C4-2B (cell line): ENCODE results near the gene ST7L.

ENCODE experiments used
- H3K27ac ChIP-seq: fragments of 450-650 bp; 2 replicates; pipeline ENCODE4 v1.5.1; 2017
- ZFX ChIP-seq: fragments of 450-650 bp; IDR thresholded peaks from 2 replicates; pipeline ENCODE4 v1.6.1; 2017
- TF ChIP-seq, protein P1 (sequence below): fragments of 450-650 bp; conservative IDR thresholded peaks from 2 replicates; pipeline ENCODE4 v1.5.1; 2017; ENCODE audit warnings: mild to moderate bottlenecking

Gene ST7L

DNA sequence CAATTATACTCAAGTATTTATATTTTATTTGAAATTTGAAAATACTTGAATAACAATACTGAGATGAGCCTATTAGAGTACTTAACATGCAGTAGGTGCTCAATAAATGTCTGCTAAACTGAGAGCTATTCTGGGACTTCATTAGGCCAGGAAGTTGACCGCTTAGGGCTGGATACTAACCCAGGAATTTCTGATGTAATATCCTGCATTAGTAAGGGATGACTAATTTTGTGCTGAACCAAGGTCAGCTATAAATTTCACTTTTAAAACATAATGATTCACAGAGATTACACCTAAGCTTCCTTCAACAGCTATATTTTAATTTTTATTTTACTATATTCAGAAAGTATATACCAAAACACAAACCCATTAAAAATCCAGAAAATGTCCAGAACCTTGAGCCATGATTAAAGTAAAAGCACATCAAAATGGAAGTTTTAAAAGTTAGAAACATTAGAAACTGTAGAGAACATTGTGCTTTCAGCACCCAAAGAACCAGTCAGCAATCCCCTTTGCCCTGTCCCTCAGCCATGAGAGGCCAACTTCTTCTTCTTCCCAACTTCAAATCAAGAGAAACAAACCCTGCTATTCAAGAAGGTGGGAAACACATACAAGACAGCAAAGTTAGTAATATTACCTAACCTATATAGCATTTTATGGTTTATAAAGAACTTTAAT is 74.8 kb downstream of the ST7L start:
- no peak for TF ChIP-seq ZFX
- TF ChIP-seq, protein P1, sequence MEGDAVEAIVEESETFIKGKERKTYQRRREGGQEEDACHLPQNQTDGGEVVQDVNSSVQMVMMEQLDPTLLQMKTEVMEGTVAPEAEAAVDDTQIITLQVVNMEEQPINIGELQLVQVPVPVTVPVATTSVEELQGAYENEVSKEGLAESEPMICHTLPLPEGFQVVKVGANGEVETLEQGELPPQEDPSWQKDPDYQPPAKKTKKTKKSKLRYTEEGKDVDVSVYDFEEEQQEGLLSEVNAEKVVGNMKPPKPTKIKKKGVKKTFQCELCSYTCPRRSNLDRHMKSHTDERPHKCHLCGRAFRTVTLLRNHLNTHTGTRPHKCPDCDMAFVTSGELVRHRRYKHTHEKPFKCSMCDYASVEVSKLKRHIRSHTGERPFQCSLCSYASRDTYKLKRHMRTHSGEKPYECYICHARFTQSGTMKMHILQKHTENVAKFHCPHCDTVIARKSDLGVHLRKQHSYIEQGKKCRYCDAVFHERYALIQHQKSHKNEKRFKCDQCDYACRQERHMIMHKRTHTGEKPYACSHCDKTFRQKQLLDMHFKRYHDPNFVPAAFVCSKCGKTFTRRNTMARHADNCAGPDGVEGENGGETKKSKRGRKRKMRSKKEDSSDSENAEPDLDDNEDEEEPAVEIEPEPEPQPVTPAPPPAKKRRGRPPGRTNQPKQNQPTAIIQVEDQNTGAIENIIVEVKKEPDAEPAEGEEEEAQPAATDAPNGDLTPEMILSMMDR = no peak
- no peak overlapping the region for H3K27ac ChIP-seq

DNA sequence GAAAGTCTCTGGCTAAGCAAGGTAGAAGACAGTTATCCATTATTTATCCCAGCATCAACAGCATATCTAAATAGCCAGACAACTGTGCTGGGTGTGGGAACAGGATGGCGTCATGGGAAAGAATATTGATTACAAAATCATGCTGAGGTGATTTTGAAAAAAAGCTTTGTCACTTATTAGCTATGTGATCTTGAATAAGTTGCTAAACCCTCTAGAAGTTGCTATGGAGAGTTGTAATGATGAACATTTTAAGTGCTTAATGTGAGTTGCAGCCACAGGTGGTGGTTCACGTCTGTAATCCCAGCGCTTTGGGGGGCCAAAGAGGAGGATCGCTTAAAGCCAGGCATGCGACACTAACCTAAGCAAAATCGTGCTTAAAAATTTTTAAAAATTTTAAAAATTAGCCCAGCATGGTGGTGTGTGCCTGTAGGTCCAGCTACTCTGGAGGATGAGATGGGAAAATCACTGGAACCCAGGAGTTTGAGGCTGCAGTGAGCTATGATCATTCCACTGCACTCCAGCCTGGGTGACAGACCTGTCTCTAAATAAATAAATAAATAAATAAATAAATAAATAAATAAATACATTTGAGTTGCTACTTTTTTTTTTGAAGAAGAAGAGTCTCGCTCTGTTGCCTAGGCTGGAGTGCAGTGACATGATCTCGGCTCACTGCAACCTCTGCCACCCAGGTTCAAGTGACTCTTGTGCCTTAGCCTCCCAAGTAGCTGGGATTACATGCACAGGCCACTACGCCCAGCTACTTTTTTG is 76.6 kb downstream of the ST7L start:
- no peak overlapping the region for H3K27ac ChIP-seq

DNA sequence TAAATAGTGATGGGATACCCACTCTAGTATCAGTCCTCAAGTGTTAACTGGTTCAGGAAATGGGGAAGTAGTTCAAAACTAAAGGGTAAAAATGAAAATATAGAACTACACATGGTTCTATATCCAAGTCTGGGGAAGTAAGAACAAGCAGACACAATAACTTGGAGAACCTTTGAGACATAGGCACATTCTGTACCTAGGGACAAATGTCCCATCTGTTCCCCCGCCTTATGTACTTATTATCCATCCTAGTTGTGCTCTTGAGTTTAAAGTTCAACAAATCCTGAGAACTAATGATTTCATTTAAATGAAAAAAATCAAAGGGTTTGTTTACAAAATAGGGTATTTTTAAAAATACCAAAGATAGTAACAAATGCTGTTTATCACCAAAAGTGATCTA is 77.6 kb downstream of the ST7L start:
- H3K27ac ChIP-seq = no peak overlapping the region
- TF ChIP-seq ZFX = no peak
- TF ChIP-seq, protein P1 = no peak

More for the DNA sequence above, 76.6 kb downstream of the ST7L start:
- no peak for TF ChIP-seq ZFX
- TF ChIP-seq, protein P1 = no peak

DNA sequence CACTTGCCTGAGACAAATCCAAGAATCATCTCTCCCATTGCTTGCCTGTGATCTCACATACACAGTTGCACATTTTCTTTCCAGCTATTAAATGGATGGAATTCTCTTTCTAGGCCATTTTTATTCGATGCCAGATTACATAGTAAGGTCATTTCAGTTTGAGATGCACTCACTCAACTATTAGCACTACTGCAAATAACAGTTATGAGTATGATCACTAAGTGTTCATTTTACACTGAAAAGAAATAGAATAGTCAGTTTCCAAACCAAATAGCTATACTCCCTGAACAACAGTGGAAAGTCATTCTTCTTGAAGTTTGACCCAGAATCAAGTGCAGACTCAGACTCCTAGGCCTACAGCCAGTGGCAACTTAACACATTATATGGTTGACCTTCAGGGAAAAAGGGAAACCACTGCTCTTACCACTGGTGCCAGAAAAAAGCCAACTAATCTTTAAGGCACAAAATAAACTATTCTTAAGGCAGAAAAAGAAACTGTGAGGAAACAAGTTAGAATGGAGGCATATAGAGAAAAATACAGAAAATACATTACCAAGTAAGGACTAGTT is 78.6 kb downstream of the ST7L start:
- no peak overlapping the region for H3K27ac ChIP-seq
- TF ChIP-seq ZFX = no peak
- TF ChIP-seq, protein P1 = no peak

DNA sequence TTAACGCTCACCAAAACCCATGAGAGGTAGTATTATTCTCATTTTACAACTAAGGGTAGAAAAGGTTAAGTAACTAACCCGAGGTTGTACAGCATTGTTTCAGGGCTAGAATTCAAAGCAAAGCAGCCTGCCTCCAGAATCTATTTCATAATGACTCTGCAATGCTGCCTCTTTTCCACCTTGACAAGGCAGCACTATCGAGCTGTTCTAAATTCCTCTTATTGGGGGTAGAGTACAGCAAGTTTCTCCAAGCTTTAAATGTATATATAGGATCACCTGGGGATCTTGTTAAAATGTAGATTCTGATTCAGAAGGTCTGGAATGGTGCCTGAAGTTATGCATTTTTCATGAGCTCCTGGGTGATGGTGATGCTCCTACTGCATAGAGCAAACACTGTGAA is 80.1 kb downstream of the ST7L start:
- H3K27ac ChIP-seq = no peak overlapping the region
- TF ChIP-seq, protein P1 = no peak
- no peak for TF ChIP-seq ZFX

DNA sequence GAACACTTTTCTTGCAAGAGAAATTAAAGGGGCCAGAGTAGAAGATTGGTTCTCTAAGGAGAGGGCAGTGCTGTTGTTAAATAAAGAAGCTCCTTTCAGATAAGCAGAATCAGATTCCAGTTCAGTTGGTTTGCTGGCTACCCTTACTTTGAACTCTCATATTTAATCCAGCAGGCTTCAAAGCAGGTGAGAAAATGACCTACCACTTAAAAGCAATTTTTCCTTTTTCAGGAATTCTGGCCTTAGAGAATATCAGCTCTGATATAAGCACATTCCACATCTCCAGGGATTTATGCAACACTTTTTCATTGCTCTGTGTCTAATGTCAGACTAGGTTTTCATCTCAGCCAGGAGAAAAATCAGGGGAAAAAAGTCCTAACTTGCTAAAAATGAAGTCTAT is 81.5 kb downstream of the ST7L start:
- H3K27ac ChIP-seq = no peak overlapping the region
- TF ChIP-seq, protein P1 = no peak
- no peak for TF ChIP-seq ZFX

DNA sequence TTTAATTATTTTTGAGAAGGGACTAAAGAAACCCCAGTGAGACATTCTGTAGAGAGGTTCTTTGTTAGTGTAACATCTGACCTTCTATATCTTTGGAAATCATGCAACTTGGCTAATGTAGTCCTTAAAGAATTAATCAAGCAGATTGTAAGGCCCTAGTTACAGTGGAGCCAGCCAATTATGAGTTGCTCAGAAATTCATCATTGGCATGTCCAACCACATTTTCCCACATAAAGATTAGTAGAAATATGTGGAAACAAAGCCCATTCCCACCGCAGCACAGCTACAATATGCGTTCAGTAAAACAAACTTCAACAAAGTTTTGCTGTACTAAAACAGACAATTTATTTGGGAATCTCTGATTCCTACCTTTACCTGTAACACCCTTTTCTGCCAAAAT is 82.4 kb downstream of the ST7L start:
- no peak overlapping the region for H3K27ac ChIP-seq
- no peak for TF ChIP-seq ZFX
- TF ChIP-seq, protein P1 = no peak
